ENCODE results near the gene JUNB. TPM values are rescaled to one million over a fixed set of nuclear protein-coding genes. Genes with fewer than 3 reads are reported as not detected.

Gene JUNB
- polyA plus RNA-seq, 1 donor (not counting 4 experiments of a cell fraction or from before 2014, with no cell fraction given): 40.8 TPM

- dilution Hi-C loops (cut with MboI; ENCODE audit: extremely low pct_ligation_motif_present, low sequenced_read_pairs): no loop called here
- no peak for TF ChIP-seq CTCF (optimal IDR thresholded peaks at IDR 0.05 in 1 of 3, IDR thresholded peaks at IDR 0.05 in 1 of 3, conservative IDR thresholded peaks at IDR 0.05 in 1 of 3; ENCODE audit: extremely low read depth in 1 of 3, insufficient read depth in 2 of 3, low read length in 3 of 3)
- TF ChIP-seq EZH2 (IDR thresholded peaks at IDR 0.05; ENCODE audit: low read length): no peak
- peaks cover 19% of the 10 kb centered on the region for H3K79me2 ChIP-seq (ENCODE audit: control insufficient read depth, insufficient read depth, low read length)
- no peak for DNase-seq (ENCODE audit: low read depth, low spot score)
- no peaks in the 10 kb centered on the region for H3K9me1 ChIP-seq (ENCODE audit: control insufficient read depth, extremely low read depth, insufficient read depth, low read length)
- H3K9me3 ChIP-seq (ENCODE audit: control insufficient read depth, low read depth, low read length): no peaks in the 10 kb centered on the region
- no peak overlapping the region for H3K27ac ChIP-seq (ENCODE audit: control insufficient read depth, insufficient read depth, low read length)
- no peaks in the 10 kb centered on the region for H3K27me3 ChIP-seq (ENCODE audit: control insufficient read depth, extremely low read depth, insufficient read depth, low read length)
- FAIRE-seq: no peak
- H3K4me2 ChIP-seq (ENCODE audit: control insufficient read depth, extremely low read depth, insufficient read depth, low read depth, low read length): peak overlapping the region; percentile 94
- peak overlapping the region; percentile 93 for H2AFZ ChIP-seq (ENCODE audit: control insufficient read depth, low read length)
- peaks cover 4 to 9% of the 10 kb centered on the region in 2 experiments for H3K36me3 ChIP-seq (ENCODE audit: control insufficient read depth in 2 of 2, extremely low read depth in 1 of 2, insufficient read depth in 2 of 2, low read length in 2 of 2)
- peak overlapping the region; percentile 89 for H3K9ac ChIP-seq (ENCODE audit: control insufficient read depth, extremely low read depth, insufficient read depth, low read length)
- peaks cover 32% of the 10 kb centered on the region for H3K4me1 ChIP-seq (ENCODE audit: control insufficient read depth, extremely low read depth, insufficient read depth, low read length)
- H3K4me3 ChIP-seq (ENCODE audit: control insufficient read depth in 2 of 3, extremely low read depth in 1 of 3, insufficient read depth in 2 of 3, low read depth in 1 of 3, low read length in 3 of 3): peak overlapping the region; percentile 87 to 95 (median 92)
- no peaks in the 10 kb centered on the region for H4K20me1 ChIP-seq (ENCODE audit: control insufficient read depth, extremely low read depth, insufficient read depth, low read length)
These were observed 11.2 kb downstream of the JUNB start for GRCh38 chr19:12802267-12803106.

GRCh38 chr19:12804051-12804450, 12.8 kb downstream of the JUNB start:
- DNase-seq (ENCODE audit: low read depth, low spot score) (no peak), FAIRE-seq (no peak)
- no peak overlapping the region for H3K4me2 ChIP-seq (ENCODE audit: control insufficient read depth, extremely low read depth, insufficient read depth, low read depth, low read length)
- no peak overlapping the region for H3K4me3 ChIP-seq (ENCODE audit: control insufficient read depth in 2 of 3, extremely low read depth in 1 of 3, insufficient read depth in 2 of 3, low read depth in 1 of 3, low read length in 3 of 3)
- H3K36me3 ChIP-seq (ENCODE audit: control insufficient read depth in 2 of 2, extremely low read depth in 1 of 2, insufficient read depth in 2 of 2, low read length in 2 of 2): peaks cover 2 to 9% of the 10 kb centered on the region in 2 experiments
- no peaks in the 10 kb centered on the region for H3K27me3 ChIP-seq (ENCODE audit: control insufficient read depth, extremely low read depth, insufficient read depth, low read length)
- dilution Hi-C loops (cut with MboI; ENCODE audit: extremely low pct_ligation_motif_present, low sequenced_read_pairs): no loop called here
- H2AFZ ChIP-seq (ENCODE audit: control insufficient read depth, low read length): no peak overlapping the region
- no peaks in the 10 kb centered on the region for H4K20me1 ChIP-seq (ENCODE audit: control insufficient read depth, extremely low read depth, insufficient read depth, low read length)
- peaks cover 32% of the 10 kb centered on the region for H3K4me1 ChIP-seq (ENCODE audit: control insufficient read depth, extremely low read depth, insufficient read depth, low read length)
- H3K27ac ChIP-seq (ENCODE audit: control insufficient read depth, insufficient read depth, low read length): no peak overlapping the region
- H3K9me3 ChIP-seq (ENCODE audit: control insufficient read depth, low read depth, low read length): no peaks in the 10 kb centered on the region
- no peak overlapping the region for H3K9ac ChIP-seq (ENCODE audit: control insufficient read depth, extremely low read depth, insufficient read depth, low read length)
- TF ChIP-seq CTCF (optimal IDR thresholded peaks at IDR 0.05 in 1 of 3, IDR thresholded peaks at IDR 0.05 in 1 of 3, conservative IDR thresholded peaks at IDR 0.05 in 1 of 3; ENCODE audit: extremely low read depth in 1 of 3, insufficient read depth in 2 of 3, low read length in 3 of 3) (no peak), EZH2 (IDR thresholded peaks at IDR 0.05; ENCODE audit: low read length) (no peak)
- H3K79me2 ChIP-seq (ENCODE audit: control insufficient read depth, insufficient read depth, low read length): peaks cover 19% of the 10 kb centered on the region
- H3K9me1 ChIP-seq (ENCODE audit: control insufficient read depth, extremely low read depth, insufficient read depth, low read length): no peaks in the 10 kb centered on the region

All from keratinocyte (primary cell).